ACC112 (cell line): ENCODE data around the gene BCL2L13.

ENCODE experiments used
- H2AFZ ChIP-seq: fragments of 200-600 bp; sonication (generic); one replicate; pipeline ENCODE4 v1.6.0; 2017; ENCODE audit warnings: antibody characterized with exemption, low read length; ENCODE audit not compliant: unreplicated experiment
- H3K27ac ChIP-seq: fragments of 200-600 bp; sonication (generic); 2 replicates; pipeline ENCODE4 v1.5.1; 2014; ENCODE audit warnings: low read depth, mild to moderate bottlenecking, antibody characterized with exemption, low read length, moderate library complexity
- H3K27me3 ChIP-seq: fragments of 200-600 bp; sonication (generic); 2 replicates; pipeline ENCODE4 v1.6.1; 2014; ENCODE audit warnings: mild to moderate bottlenecking, antibody characterized with exemption, low read length, moderate library complexity, mixed read lengths; ENCODE audit not compliant: insufficient read depth
- H3K36me3 ChIP-seq: fragments of 200-600 bp; sonication (generic); 2 replicates; pipeline ENCODE4 v1.6.1; 2016; ENCODE audit warnings: mild to moderate bottlenecking, antibody characterized with exemption, low read length, moderate library complexity, mixed read lengths; ENCODE audit not compliant: insufficient read depth
- H3K4me1 ChIP-seq: fragments of 200-600 bp; sonication (generic); one replicate; pipeline ENCODE4 v1.6.1; 2016; ENCODE audit warnings: low read length, mixed read lengths; ENCODE audit not compliant: insufficient read depth, unreplicated experiment, control insufficient read depth
- H3K4me3 ChIP-seq: fragments of 200-600 bp; sonication (generic); 2 replicates; pipeline ENCODE4 v1.5.1; 2014; ENCODE audit warnings: mild to moderate bottlenecking, low read depth, low read length
- H3K79me2 ChIP-seq: fragments of 200-600 bp; sonication (generic); one replicate; pipeline ENCODE4 v1.6.0; 2016; ENCODE audit warnings: low read length; ENCODE audit not compliant: control insufficient read depth, unreplicated experiment, insufficient read depth

The BCL2L13 gene

GRCh38 chr22:17638432-17639246 lies at the start of gene BCL2L13:
TSS of gene BCL2L13 (plus strand) at chr22:17638757. CDS start at chr22:17655712, 16,955 bp downstream.
- Histone ChIP-seq H3K79me2 (peaks cover 25% of the 10 kb centered on the region), H3K27ac (peak within 1 kb of the TSS; percentile 83), H3K4me1 (peaks cover 21% of the 10 kb centered on the region), H2AFZ (peak within 1 kb of the TSS; percentile 48), H3K4me3 (peak within 1 kb of the TSS; percentile 96), H3K36me3 (no peaks in the 10 kb centered on the region), H3K27me3 (no peaks in the 10 kb centered on the region)

GRCh38 chr22:17589810-17590375 lies 48.7 kb upstream of the BCL2L13 start:
- H3K27ac ChIP-seq = no peak overlapping the region
- H3K27me3 ChIP-seq = no peaks in the 10 kb centered on the region
- no peak overlapping the region for H3K4me3 ChIP-seq
- H3K79me2 ChIP-seq = no peaks in the 10 kb centered on the region
- H3K36me3 ChIP-seq = 0 out of 2 replicates have a peak, but pooled peaks cover 3% of the 10 kb centered on the region
- H2AFZ ChIP-seq = no peak overlapping the region
- H3K4me1 ChIP-seq = no peaks in the 10 kb centered on the region

GRCh38 chr22:17590586-17590985 lies 48.0 kb upstream of the BCL2L13 start:
- Histone ChIP-seq H3K79me2 (no peaks in the 10 kb centered on the region), H3K36me3 (0 out of 2 replicates have a peak, but pooled peaks cover 3% of the 10 kb centered on the region)

GRCh38 chr22:17592201-17592600 lies 46.4 kb upstream of the BCL2L13 start:
- H3K36me3 ChIP-seq = 0 out of 2 replicates have a peak, but pooled peaks cover 7% of the 10 kb centered on the region

More at GRCh38 chr22:17590586-17590985, 48.0 kb upstream of the BCL2L13 start:
- Histone ChIP-seq H3K4me1 (no peaks in the 10 kb centered on the region), H3K27ac (no peak overlapping the region), H3K4me3 (no peak overlapping the region), H3K27me3 (no peaks in the 10 kb centered on the region), H2AFZ (no peak overlapping the region)

GRCh38 chr22:17596226-17596625 lies 42.3 kb upstream of the BCL2L13 start:
- H3K27ac ChIP-seq = no peak overlapping the region

More at GRCh38 chr22:17592201-17592600, 46.4 kb upstream of the BCL2L13 start:
- Histone ChIP-seq H2AFZ (no peak overlapping the region), H3K27ac (no peak overlapping the region), H3K4me3 (no peak overlapping the region), H3K4me1 (no peaks in the 10 kb centered on the region), H3K79me2 (no peaks in the 10 kb centered on the region), H3K27me3 (no peaks in the 10 kb centered on the region)

GRCh38 chr22:17597217-17597616 lies 41.3 kb upstream of the BCL2L13 start:
- Histone ChIP-seq H3K36me3 (0 out of 2 replicates have a peak, but pooled peaks cover 7% of the 10 kb centered on the region), H3K4me1 (no peaks in the 10 kb centered on the region), H3K27me3 (no peaks in the 10 kb centered on the region), H3K27ac (no peak overlapping the region), H3K79me2 (no peaks in the 10 kb centered on the region), H3K4me3 (no peak overlapping the region), H2AFZ (no peak overlapping the region)

More at GRCh38 chr22:17596226-17596625, 42.3 kb upstream of the BCL2L13 start:
- Histone ChIP-seq H3K4me3 (no peak overlapping the region), H3K79me2 (no peaks in the 10 kb centered on the region), H2AFZ (no peak overlapping the region), H3K4me1 (no peaks in the 10 kb centered on the region), H3K36me3 (0 out of 2 replicates have a peak, but pooled peaks cover 7% of the 10 kb centered on the region), H3K27me3 (no peaks in the 10 kb centered on the region)

- Histone ChIP-seq H3K4me3 (no peak overlapping the region), H3K79me2 (peaks cover 3% of the 10 kb centered on the region), H2AFZ (no peak overlapping the region), H3K27ac (no peak overlapping the region), H3K36me3 (0 out of 2 replicates have a peak, but pooled peaks cover 7% of the 10 kb centered on the region), H3K27me3 (no peaks in the 10 kb centered on the region), H3K4me1 (no peaks in the 10 kb centered on the region)
Observed at GRCh38 chr22:17598318-17598717, 40.2 kb upstream of the BCL2L13 start.

- Histone ChIP-seq H3K4me1 (no peaks in the 10 kb centered on the region), H3K27me3 (no peaks in the 10 kb centered on the region), H3K79me2 (peaks cover 7% of the 10 kb centered on the region), H3K36me3 (0 out of 2 replicates have a peak, but pooled peaks cover 4% of the 10 kb centered on the region), H2AFZ (no peak overlapping the region), H3K27ac (no peak overlapping the region), H3K4me3 (no peak overlapping the region)
Observed at GRCh38 chr22:17601031-17601430, 37.5 kb upstream of the BCL2L13 start.

- Histone ChIP-seq H3K4me1 (no peaks in the 10 kb centered on the region), H3K36me3 (no peaks in the 10 kb centered on the region), H3K79me2 (peaks cover 7% of the 10 kb centered on the region), H3K27me3 (no peaks in the 10 kb centered on the region), H3K27ac (no peak overlapping the region), H3K4me3 (no peak overlapping the region), H2AFZ (no peak overlapping the region)
Observed at GRCh38 chr22:17603668-17604067, 34.9 kb upstream of the BCL2L13 start.

GRCh38 chr22:17606496-17606895 lies 32.1 kb upstream of the BCL2L13 start:
- Histone ChIP-seq H2AFZ (no peak overlapping the region), H3K4me1 (no peaks in the 10 kb centered on the region), H3K4me3 (no peak overlapping the region), H3K36me3 (peaks cover 7% of the 10 kb centered on the region; the same call in 1 of the 2 replicates), H3K79me2 (peaks cover 10% of the 10 kb centered on the region), H3K27ac (no peak overlapping the region), H3K27me3 (no peaks in the 10 kb centered on the region)
